Lower leg skin (tissue), 4 donors: Measurements from ENCODE around the gene EBF3. TPM values are rescaled to one million over a fixed set of nuclear protein-coding genes. Genes with fewer than 3 reads are reported as not detected.

ENCODE experiments used
- DNase-seq, 2 donors: peaks; one replicate each; pipeline ENCODE4 v3.0.0-alpha.2; 2019; ENCODE audit warnings: low spot score in 2 of 2
- H3K4me3 ChIP-seq: fragments of 200-600 bp; sonication (generic); 2 replicates; pipeline ENCODE4 v1.5.1; 2017; ENCODE audit warnings: mild to moderate bottlenecking, low read depth; ENCODE audit not compliant: poor library complexity, severe bottlenecking
- CTCF ChIP-seq, 3 donors: fragments of 450-650 bp; IDR thresholded peaks; one replicate each; pipeline ENCODE4 v1.5.1; 2016; ENCODE audit warnings: antibody characterized with exemption in 3 of 3, mild to moderate bottlenecking in 3 of 3, moderate library complexity in 2 of 3
- POLR2A ChIP-seq, 2 donors: fragments of 450-650 bp; IDR thresholded peaks; one replicate each; pipeline ENCODE4 v1.6.1; 2016 to 2017; ENCODE audit warnings: antibody characterized with exemption in 2 of 2, mild to moderate bottlenecking in 1 of 2, moderate library complexity in 1 of 2
- WGBS, 2 donors: methylation state at CpG; one replicate each; pipeline ENCODE4 v1.1.5; 2018; 5-methylcytosine and 5-hydroxymethylcytosine counted together
- intact Hi-C: fragments of 100-400 bp; cut with DNase I; formaldehyde crosslinking; loops from one replicate; pipeline ENCODE4 v1.15.0; 2023; ENCODE audit warnings: low total_unique reads
- total RNA-seq, 4 donors: library from RNA; depleted of rRNA; stranded (reverse); fragments of >200 nt; gene quantifications; one replicate each; pipeline ENCODE4 v1.1.0, GENCODE V29; 2016

Gene EBF3
- total RNA-seq, 4 donors from 2014 or later, result 0.80 to 8.5 (median 2.4) TPM

DNA sequence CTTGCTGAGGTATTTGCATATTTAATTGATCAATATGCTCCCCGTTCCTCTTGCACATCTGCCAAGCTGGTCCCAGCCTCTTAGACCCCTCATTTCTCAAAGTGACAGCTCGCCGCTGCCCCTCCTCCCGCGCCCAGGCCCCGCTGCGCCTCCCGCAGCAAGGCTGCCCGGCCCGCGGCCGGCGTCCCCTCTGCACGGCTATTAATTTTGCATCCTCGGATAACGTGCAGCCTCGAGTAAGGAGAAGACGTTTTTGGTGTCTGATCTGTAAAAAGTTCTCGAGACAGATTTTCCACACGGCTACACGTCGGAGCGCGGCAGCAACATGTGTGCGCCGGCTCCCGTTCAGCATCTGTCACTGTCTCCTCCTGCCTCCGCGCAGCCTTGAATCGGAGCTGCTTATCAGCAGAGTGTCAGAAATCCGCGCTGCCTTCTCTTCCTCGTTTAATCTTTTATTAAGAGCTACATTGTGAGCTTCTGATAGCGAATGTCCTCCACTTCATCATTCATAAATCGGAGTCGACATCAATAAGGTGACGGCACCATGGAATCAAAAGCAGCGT is 65.3 kb downstream of the EBF3 start:
- TF ChIP-seq POLR2A (IDR thresholded peaks at IDR 0.05) (no peak), CTCF (IDR thresholded peaks at IDR 0.05) (no peak)

DNA sequence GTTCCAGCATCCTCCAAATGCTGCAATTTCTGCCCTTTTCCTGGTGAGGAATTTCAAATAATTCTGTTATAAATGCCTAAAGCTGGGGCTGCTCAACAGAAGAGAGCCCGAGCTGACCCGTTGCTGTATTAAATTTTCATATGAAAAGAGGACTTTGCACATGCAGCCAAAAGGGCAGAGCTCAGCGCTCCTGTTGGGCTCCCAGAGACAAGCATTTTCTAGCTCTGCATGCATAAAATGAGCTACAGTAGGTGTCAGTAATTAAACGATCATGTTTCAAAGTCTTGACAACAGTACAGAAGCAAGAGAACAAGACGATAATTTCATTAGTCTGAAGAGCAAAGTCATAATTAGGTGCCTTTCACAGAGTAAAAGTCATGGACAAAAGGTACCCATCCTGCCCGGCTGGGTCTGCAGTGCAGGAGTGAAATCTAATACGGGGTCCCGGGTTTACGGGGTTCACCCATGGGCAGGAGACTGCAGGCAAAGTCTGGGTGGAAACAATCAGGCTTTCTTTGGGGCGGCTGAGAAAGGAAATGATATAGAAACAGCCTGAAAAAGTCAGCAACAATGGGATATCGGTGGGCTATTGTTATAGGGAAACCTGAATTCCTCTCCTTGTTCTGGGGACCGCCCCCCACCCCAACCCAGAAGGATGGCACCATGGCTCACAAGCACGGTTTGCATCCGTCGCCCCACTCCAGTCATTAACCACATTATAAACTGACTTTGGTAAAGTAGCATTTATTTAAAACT is 66.0 kb downstream of the EBF3 start:
- TF ChIP-seq CTCF (IDR thresholded peaks at IDR 0.05) (no peak), POLR2A (IDR thresholded peaks at IDR 0.05) (no peak)
- H3K4me3 ChIP-seq, result no peak overlapping the region
- DNase-seq, result no peak
- intact Hi-C loops, result no loop called here
- WGBS, 2 donors, result 56 to 60% methylated on average over 15 of the region's 15 CpGs

More for the DNA sequence above, 65.3 kb downstream of the EBF3 start:
- 62 to 74% methylated on average over 38 of the region's 38 CpGs for WGBS, 2 donors
- no peak for DNase-seq
- intact Hi-C loops, result no loop called here
- no peak overlapping the region for H3K4me3 ChIP-seq

DNA sequence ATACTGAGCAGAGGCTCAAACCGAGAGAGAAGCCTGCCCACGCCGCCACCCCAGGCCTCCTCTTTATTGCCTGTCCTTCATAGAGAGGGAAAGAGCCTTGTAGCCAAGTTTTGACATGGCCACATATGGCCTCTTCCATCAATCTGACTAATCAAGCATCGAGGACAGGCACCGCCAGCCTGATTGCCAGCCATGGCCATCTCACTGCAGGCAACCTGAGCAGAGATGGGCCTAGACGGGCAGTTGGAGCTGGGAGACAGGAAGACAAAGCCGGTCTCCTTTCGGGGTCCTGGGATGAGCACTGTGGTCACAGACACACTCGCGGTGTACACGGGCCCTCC is 67.2 kb downstream of the EBF3 start:
- WGBS, 2 donors, result 97% methylated on average over 11 of the region's 11 CpGs
- intact Hi-C loops, result no loop called here
- TF ChIP-seq CTCF (IDR thresholded peaks at IDR 0.05) (no peak), POLR2A (IDR thresholded peaks at IDR 0.05) (no peak)
- DNase-seq, result no peak
- H3K4me3 ChIP-seq, result no peak overlapping the region

DNA sequence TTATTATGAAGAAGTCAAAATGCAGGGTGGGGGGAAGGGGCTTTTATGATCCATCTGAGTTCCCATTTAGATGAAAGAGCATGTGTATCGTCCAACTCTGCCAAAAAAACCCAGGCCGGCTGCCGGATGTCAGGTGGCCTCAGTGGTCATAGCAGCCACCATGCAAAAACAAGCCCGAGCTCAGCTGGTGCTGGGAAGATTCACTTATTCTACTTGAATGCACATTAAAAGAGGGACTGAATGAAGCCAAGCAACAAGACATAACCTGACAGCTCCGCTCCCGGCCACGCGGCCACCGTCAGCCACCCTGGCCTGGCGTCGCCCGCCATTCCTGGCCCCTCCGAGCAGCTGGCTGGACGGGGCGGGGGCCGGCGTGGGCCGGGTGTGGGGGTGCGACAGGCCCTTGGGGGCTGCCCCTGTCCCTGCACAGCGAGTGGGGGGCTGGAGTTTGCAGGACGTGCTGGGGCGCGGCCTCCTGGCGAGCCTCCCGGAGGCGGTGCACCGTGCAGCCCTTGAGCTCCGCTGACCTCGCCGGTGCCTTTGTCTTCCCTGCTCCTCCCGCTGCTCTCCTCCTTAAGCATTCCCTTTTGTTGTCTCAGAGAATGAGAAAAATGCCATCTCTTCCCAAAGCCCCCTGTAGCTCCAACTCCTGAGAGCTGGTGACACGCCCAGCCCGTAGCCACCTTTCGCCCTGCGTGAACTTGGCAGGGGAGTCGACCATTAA is 67.8 kb downstream of the EBF3 start:
- TF ChIP-seq CTCF (IDR thresholded peaks at IDR 0.05) (no peak), POLR2A (IDR thresholded peaks at IDR 0.05) (no peak)
- no peak overlapping the region for H3K4me3 ChIP-seq
- DNase-seq, result no peak
- intact Hi-C loops, result no loop called here
- 82 to 85% methylated on average over 25 to 29 of the region's 36 CpGs for WGBS, 2 donors

- no peak for TF ChIP-seq CTCF (IDR thresholded peaks at IDR 0.05)
- TF ChIP-seq POLR2A (IDR thresholded peaks at IDR 0.05), result no peak
- WGBS, 2 donors, result 95 to 96% methylated on average over 4 of the region's 4 CpGs
- H3K4me3 ChIP-seq, result no peak overlapping the region
- intact Hi-C loops, result no loop called here
- DNase-seq, result no peak
Measured at GRCh38 chr10:129895811-129896135, 68.3 kb downstream of the EBF3 start.
